B cell (primary cell): ENCODE data around the gene NAXE. TPM values are rescaled to one million over a fixed set of nuclear protein-coding genes. Genes with fewer than 3 reads are reported as not detected.

Source experiments
- ATAC-seq: fragments of 200-7000 bp; cut with Tn5 transposase; one replicate; pipeline ENCODE4 v1.10.0; 2021; ENCODE audit warnings: low read depth, mild to moderate bottlenecking, moderate number of reproducible peaks, moderate library complexity
- CTCF ChIA-PET: fragments of 350-600 bp; sonication (Branson Sonifier 250); formaldehyde crosslinking; loops from one replicate; lab custom pipeline; 2021; ENCODE audit warnings: antibody characterized with exemption, inconsistent platforms; lab: Charles Lee
- POLR2A ChIA-PET: fragments of 350-600 bp; sonication (Branson Sonifier 250); formaldehyde crosslinking; loops from one replicate; lab custom pipeline; 2021; ENCODE audit warnings: antibody characterized with exemption; lab: Charles Lee
- DNase-seq: peaks from one replicate; pipeline ENCODE4 v3.0.0; 2013
- H2AFZ ChIP-seq: 2 replicates; pipeline ENCODE4 v1.6.1; 2012; ENCODE audit warnings: mild to moderate bottlenecking, low read depth, low read length; ENCODE audit not compliant: insufficient read depth, poor library complexity, severe bottlenecking
- H3K27ac ChIP-seq, 2 donors: 1 replicate in 1 of 2; 2 replicates in 1 of 2; pipeline ENCODE4 v1.5.1; 2012 to 2013; ENCODE audit warnings: low read length in 2 of 2, mild to moderate bottlenecking in 2 of 2, moderate library complexity in 1 of 2
- H3K27me3 ChIP-seq, 4 experiments: fragments of 200-600 bp in 1 of 4; sonication (generic) in 1 of 4; replicated peaks in 1 of 4; 1 replicate in 2 of 4; 2 replicates in 2 of 4; pipeline versions ENCODE4 v1.6.1 to v1.7.0; 2013 to 2016; ENCODE audit warnings: low read length in 3 of 4, mild to moderate bottlenecking in 2 of 4, mixed read lengths in 1 of 4, moderate library complexity in 1 of 4; ENCODE audit not compliant: insufficient read depth in 4 of 4, control insufficient read depth in 3 of 4; ENCODE audit errors: control extremely low read depth in 1 of 4
- H3K36me3 ChIP-seq, 2 experiments: replicated peaks in 1 of 2; 1 replicate in 1 of 2; 2 replicates in 1 of 2; pipeline versions ENCODE4 v1.6.1 to v1.7.1; 2013; ENCODE audit warnings: low read length in 1 of 2; ENCODE audit not compliant: insufficient read depth in 2 of 2, control insufficient read depth in 1 of 2; ENCODE audit errors: control extremely low read depth in 1 of 2, extremely low read depth in 1 of 2
- H3K4me1 ChIP-seq, 2 donors: fragments of 200-600 bp in 1 of 2; sonication (generic) in 1 of 2; 1 replicate in 1 of 2; 2 replicates in 1 of 2; pipeline versions ENCODE4 v1.5.1 to v1.6.1; 2013 to 2017; ENCODE audit warnings: low read length in 2 of 2; ENCODE audit not compliant: control insufficient read depth in 2 of 2, insufficient read depth in 2 of 2
- H3K4me2 ChIP-seq: replicated peaks from 2 replicates; pipeline ENCODE3; 2012; ENCODE audit warnings: mild to moderate bottlenecking, low read depth, low read length; ENCODE audit not compliant: poor library complexity, severe bottlenecking
- H3K4me3 ChIP-seq, 5 experiments: fragments of 200-600 bp in 1 of 5; sonication (generic) in 1 of 5; 1 replicate in 3 of 5; 2 replicates in 2 of 5; pipeline versions ENCODE4 v1.5.1 to v1.7.0; 2011 to 2016; ENCODE audit warnings: low read length in 4 of 5, mild to moderate bottlenecking in 4 of 5, low read depth in 2 of 5, control low read depth in 1 of 5, moderate library complexity in 1 of 5; ENCODE audit not compliant: insufficient read depth in 1 of 5; ENCODE audit errors: control extremely low read depth in 1 of 5, extremely low read depth in 1 of 5
- H3K79me2 ChIP-seq: fragments of 200-600 bp; sonication (generic); one replicate; pipeline ENCODE4 v1.6.0; 2016; ENCODE audit warnings: low read length; ENCODE audit not compliant: control insufficient read depth, insufficient read depth
- H3K9ac ChIP-seq: fragments of 200-600 bp; sonication (generic); 2 replicates; pipeline ENCODE4 v1.6.1; 2017; ENCODE audit warnings: mild to moderate bottlenecking, low read length, moderate library complexity
- H3K9me3 ChIP-seq, 3 donors: one replicate each; pipeline versions ENCODE4 v1.6.1 to v1.7.1; 2013; ENCODE audit warnings: low read length in 2 of 3; ENCODE audit not compliant: control insufficient read depth in 2 of 3, insufficient read depth in 1 of 3; ENCODE audit errors: control extremely low read depth in 1 of 3
- H4K20me1 ChIP-seq: 2 replicates; pipeline ENCODE4 v1.6.0; 2012; ENCODE audit warnings: mild to moderate bottlenecking, low read length; ENCODE audit not compliant: insufficient read depth, control insufficient read depth, poor library complexity, severe bottlenecking
- H3K27ac Mint-ChIP-seq: one replicate; pipeline ENCODE4 v1.8.0; 2021; ENCODE audit warnings: mixed read lengths
- H3K27me3 Mint-ChIP-seq: one replicate; pipeline ENCODE4 v1.8.0; 2021; ENCODE audit warnings: mixed read lengths
- H3K4me1 Mint-ChIP-seq: one replicate; pipeline ENCODE4 v1.8.0; 2021; ENCODE audit warnings: mixed read lengths
- H3K4me3 Mint-ChIP-seq: one replicate; pipeline ENCODE4 v1.8.0; 2021; ENCODE audit warnings: mixed read lengths
- H3K9me3 Mint-ChIP-seq: one replicate; pipeline ENCODE4 v1.8.0; 2022; ENCODE audit warnings: mixed read lengths; ENCODE audit not compliant: insufficient read depth
- EZH2 ChIP-seq: IDR thresholded peaks from 2 replicates; pipeline ENCODE4 v1.6.1; 2012; ENCODE audit warnings: borderline replicate concordance, low read depth, mild to moderate bottlenecking, moderate library complexity, low read length; ENCODE audit not compliant: insufficient read depth, poor library complexity, severe bottlenecking
- WGBS: methylation state at CpG from one replicate; pipeline ENCODE4 v1.1.5; 2013; ENCODE audit warnings: missing lambda C conversion rate; ENCODE audit not compliant: insufficient coverage; 5-methylcytosine and 5-hydroxymethylcytosine counted together
- intact Hi-C: fragments of 100-400 bp; cut with micrococcal nuclease; formaldehyde crosslinking; loops from one replicate; pipeline ENCODE4 v1.10.0; 2022
- polyA plus RNA-seq: library from polyadenylated mRNA; depleted of rRNA; stranded (reverse); fragments of >200 nt; gene quantifications from 2 replicates; pipeline ENCODE4 v1.2.3, GENCODE V29; 2012
- total RNA-seq, 2 donors: library from RNA; stranded (reverse); fragments of 120-200 nt in 1 of 2; gene quantifications; 1 replicate in 1 of 2; 2 replicates in 1 of 2; pipeline versions ENCODE4 v1.2.3 to v1.2.4, GENCODE V29; 2013 to 2022
- TF ChIP-seq, protein P1 (sequence below): fragments of 200-600 bp; IDR thresholded peaks from one replicate; pipeline ENCODE4 v1.8.0; 2022; ENCODE audit warnings: antibody characterized with exemption, mild to moderate bottlenecking

Gene NAXE
- total and polyA plus RNA-seq, 2 donors (not counting 1 experiment from before 2014, with no cell fraction given), result 42.8 to 59.7 TPM

DNA sequence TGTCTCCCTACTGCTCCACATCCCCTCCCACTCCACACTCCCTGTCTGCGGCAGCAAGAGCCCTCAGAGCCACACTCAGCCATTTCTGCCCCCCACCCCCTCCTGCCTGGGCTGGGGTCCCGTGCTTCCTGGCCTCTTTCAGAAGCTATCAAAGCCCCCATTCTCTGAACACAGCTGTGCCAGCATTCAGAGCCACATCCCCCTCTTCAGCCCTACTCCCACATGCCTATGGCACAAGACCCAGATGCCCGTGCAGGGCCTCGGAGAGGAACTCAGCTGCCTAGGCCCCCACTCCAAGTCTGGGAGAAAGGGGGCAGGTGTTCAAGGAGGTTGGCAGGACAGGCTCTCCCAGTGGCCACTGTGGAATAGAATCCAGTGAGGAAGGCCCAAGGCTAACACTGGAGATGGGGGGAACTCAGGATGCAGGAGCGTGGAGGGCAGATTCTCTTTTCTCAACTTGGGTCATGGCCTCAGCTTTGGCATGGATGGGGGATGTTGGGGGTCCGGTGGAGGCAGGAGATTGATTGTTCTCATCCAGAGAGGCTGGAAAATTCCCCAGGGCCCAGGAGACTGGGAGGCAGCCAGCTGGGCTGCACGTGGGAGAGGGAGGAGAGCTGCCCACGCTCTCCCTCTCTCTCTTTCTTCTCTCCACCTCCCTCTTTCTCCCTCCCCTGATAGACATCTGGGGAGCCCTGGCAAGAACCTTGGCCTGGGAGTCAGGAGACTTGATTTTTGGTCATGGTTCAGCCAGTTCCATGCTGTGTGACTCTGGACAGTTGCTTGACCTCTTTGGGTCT is 46.8 kb downstream of the NAXE start:
- no peaks in the 10 kb centered on the region for H4K20me1 ChIP-seq

More for the DNA sequence above, 46.8 kb downstream of the NAXE start:
- intact Hi-C loops, result no loop called here
- H3K36me3 ChIP-seq, result no peaks in the 10 kb centered on the region
- H3K27me3 Mint-ChIP-seq, result peaks cover 77% of the 10 kb centered on the region
- POLR2A ChIA-PET, result no interaction called here
- CTCF ChIA-PET, result interaction anchor here (0.7 to 1.8 kb wide), 5 partner anchors 10 to 253 kb away, joined by 3 to 7 read pairs (median 4); no protein-coding TSS in a partner anchor
- H2AFZ ChIP-seq, result no peak overlapping the region
- TF ChIP-seq EZH2, result no peak
- TF ChIP-seq, protein P1, sequence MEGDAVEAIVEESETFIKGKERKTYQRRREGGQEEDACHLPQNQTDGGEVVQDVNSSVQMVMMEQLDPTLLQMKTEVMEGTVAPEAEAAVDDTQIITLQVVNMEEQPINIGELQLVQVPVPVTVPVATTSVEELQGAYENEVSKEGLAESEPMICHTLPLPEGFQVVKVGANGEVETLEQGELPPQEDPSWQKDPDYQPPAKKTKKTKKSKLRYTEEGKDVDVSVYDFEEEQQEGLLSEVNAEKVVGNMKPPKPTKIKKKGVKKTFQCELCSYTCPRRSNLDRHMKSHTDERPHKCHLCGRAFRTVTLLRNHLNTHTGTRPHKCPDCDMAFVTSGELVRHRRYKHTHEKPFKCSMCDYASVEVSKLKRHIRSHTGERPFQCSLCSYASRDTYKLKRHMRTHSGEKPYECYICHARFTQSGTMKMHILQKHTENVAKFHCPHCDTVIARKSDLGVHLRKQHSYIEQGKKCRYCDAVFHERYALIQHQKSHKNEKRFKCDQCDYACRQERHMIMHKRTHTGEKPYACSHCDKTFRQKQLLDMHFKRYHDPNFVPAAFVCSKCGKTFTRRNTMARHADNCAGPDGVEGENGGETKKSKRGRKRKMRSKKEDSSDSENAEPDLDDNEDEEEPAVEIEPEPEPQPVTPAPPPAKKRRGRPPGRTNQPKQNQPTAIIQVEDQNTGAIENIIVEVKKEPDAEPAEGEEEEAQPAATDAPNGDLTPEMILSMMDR, result no peak
- no peak overlapping the region for H3K4me3 Mint-ChIP-seq
- H3K9me3 ChIP-seq, result peaks cover 0 to 6% (median 0%) of the 10 kb centered on the region in 3 donors
- no peak overlapping the region for H3K4me2 ChIP-seq
- ATAC-seq, result no peak
- 69% methylated on average over 4 of the region's 8 CpGs for WGBS
- H3K9me3 Mint-ChIP-seq, result no peaks in the 10 kb centered on the region
- no peak overlapping the region for H3K9ac ChIP-seq
- peaks cover 0 to 64% (median 40%) of the 10 kb centered on the region in 4 experiments for H3K27me3 ChIP-seq
- no peak overlapping the region for H3K27ac ChIP-seq
- peaks cover 19% of the 10 kb centered on the region for H3K4me1 Mint-ChIP-seq
- H3K79me2 ChIP-seq, result no peaks in the 10 kb centered on the region
- no peak overlapping the region for H3K27ac Mint-ChIP-seq
- DNase-seq, result no peak
- no peak overlapping the region for H3K4me3 ChIP-seq
- peaks cover 18 to 23% of the 10 kb centered on the region in 2 donors for H3K4me1 ChIP-seq
